Endothelial cell (in vitro differentiated cells): ENCODE measurements around the gene S100A1. TPM values are rescaled to one million over a fixed set of nuclear protein-coding genes. Genes with fewer than 3 reads are reported as not detected.
A peak's percentile ranks its signal among the peaks of the same experiment; 100 is the strongest.
"Not testable (repeated sequence)": the region's sequence is repeated elsewhere in the genome, so short reads cannot be mapped to it uniquely, and the experiment has no call there.

Source experiments
- DNase-seq: peaks from one replicate; pipeline ENCODE4 v3.0.0; 2021; ENCODE audit warnings: low spot score
- H3K27ac Mint-ChIP-seq: one replicate; pipeline ENCODE4 v1.8.0; 2021; ENCODE audit warnings: mixed read lengths, inconsistent platforms; ENCODE audit not compliant: unreplicated experiment
- H3K27me3 Mint-ChIP-seq: one replicate; pipeline ENCODE4 v1.8.0; 2021; ENCODE audit warnings: mild to moderate bottlenecking, moderate library complexity, mixed read lengths, inconsistent platforms; ENCODE audit not compliant: unreplicated experiment
- H3K36me3 Mint-ChIP-seq: one replicate; pipeline ENCODE4 v1.8.0; 2021; ENCODE audit warnings: mild to moderate bottlenecking, low read depth, mixed read lengths, inconsistent platforms; ENCODE audit not compliant: unreplicated experiment
- H3K4me1 Mint-ChIP-seq: one replicate; pipeline ENCODE4 v1.8.0; 2021; ENCODE audit warnings: mild to moderate bottlenecking, mixed read lengths, inconsistent platforms; ENCODE audit not compliant: unreplicated experiment
- H3K4me3 Mint-ChIP-seq: one replicate; pipeline ENCODE4 v1.8.0; 2021; ENCODE audit warnings: mild to moderate bottlenecking, mixed read lengths, inconsistent platforms; ENCODE audit not compliant: unreplicated experiment
- H3K9me3 Mint-ChIP-seq: one replicate; pipeline ENCODE4 v1.8.0; 2021; ENCODE audit warnings: mixed read lengths, inconsistent platforms; ENCODE audit not compliant: unreplicated experiment
- long read RNA-seq: library from polyadenylated mRNA; unstranded; transcript quantifications from one replicate; pipeline ENCODE4 v2.0.0, GENCODE V29; 2020; ENCODE audit not compliant: unreplicated experiment
- total RNA-seq: library from RNA; stranded (reverse); fragmentation: NEBNext Ultra II Directional; extraction: Animal tissue kit (Norgen Biotek cat#: 25700); gene quantifications from one replicate; pipeline ENCODE4 v1.2.1, GENCODE V29; 2021; ENCODE audit not compliant: unreplicated experiment
- TF ChIP-seq, protein P1 (sequence below): fragments of 200-600 bp; sonication (generic); IDR thresholded peaks from one replicate; pipeline ENCODE4 v1.5.0; 2021; ENCODE audit warnings: antibody characterized with exemption; ENCODE audit not compliant: unreplicated experiment

S100A1 gene
- total RNA-seq, result not detected
- long read RNA-seq, result 0 reads

DNA sequence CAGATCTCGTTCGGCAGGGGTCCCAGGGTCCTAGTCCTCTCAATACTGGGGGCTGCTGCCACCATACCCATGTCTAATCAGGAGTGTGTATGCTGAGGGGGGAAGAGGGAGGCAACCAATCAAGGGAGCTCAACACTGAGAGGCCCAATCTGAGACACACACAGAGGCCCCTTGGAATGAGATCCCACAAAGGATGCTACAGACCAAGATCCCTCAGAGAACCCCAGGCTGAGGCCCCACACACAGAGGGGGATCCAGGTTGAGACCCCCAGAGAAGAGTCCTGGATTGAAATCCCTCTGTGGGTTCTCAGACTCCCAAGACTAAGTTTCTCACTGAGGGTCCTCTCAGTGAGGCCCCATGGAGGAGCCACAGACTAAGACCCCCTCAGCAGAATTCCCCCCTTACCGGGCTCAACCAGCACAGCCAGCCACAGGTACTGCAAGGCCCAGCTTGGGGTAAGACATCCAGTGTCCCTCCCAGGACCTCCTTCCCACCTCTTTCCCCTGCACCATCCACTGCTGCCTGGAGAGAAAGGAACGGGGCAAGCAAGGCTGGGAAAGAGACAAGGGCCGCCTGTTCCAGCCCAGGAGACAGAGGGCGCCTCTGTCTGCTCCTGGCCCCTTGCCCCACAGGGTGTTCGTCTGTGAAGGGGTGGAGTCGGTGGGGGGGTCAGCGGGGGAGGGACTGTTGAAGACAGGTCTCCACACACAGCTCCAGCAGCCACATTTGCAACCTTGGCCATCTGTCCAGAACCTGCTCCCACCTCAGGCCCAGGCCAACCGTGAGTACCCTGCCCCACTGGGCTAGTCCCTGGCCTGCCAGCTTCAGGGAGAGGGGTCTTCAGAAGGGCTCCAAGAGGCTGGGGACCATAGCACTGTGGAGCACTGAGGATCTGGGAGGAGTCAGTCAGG lies at the start of gene S100A1:
Gene S100A1 (plus strand): TSS at position 720 of the 912 bp plus-strand sequence. CDS start 2,088 bp downstream, outside the sequence.
- Mint-ChIP-seq H3K4me1 (peaks cover 49% of the 10 kb centered on the region), H3K4me3 (peak within 1 kb of the TSS; percentile 93), H3K36me3 (peaks cover 22% of the 10 kb centered on the region), H3K27me3 (peaks cover 17% of the 10 kb centered on the region), H3K27ac (peak within 1 kb of the TSS; percentile 93), H3K9me3 (peaks cover 3% of the 10 kb centered on the region)
- TF ChIP-seq, protein P1, sequence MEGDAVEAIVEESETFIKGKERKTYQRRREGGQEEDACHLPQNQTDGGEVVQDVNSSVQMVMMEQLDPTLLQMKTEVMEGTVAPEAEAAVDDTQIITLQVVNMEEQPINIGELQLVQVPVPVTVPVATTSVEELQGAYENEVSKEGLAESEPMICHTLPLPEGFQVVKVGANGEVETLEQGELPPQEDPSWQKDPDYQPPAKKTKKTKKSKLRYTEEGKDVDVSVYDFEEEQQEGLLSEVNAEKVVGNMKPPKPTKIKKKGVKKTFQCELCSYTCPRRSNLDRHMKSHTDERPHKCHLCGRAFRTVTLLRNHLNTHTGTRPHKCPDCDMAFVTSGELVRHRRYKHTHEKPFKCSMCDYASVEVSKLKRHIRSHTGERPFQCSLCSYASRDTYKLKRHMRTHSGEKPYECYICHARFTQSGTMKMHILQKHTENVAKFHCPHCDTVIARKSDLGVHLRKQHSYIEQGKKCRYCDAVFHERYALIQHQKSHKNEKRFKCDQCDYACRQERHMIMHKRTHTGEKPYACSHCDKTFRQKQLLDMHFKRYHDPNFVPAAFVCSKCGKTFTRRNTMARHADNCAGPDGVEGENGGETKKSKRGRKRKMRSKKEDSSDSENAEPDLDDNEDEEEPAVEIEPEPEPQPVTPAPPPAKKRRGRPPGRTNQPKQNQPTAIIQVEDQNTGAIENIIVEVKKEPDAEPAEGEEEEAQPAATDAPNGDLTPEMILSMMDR, result peak; percentile 81
- DNase-seq, result no peak

DNA sequence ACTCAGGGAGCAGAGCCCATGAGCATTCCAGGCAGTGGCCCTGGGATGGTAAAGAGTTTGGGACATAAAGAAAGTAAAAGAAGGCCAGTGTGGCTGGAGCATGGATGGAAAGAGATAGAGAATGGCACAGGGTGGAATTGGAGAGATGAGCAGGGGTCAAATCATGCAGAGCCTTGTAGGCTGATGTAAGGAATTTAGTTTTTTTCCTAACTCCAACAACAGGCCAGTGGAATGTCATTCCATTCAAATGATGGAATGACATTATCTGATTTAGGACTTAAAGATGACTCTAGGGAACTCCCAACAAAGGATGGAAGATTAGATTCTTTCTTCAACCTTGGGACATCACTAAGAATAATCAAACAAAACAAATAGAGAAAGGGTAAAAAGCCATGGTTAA lies 49.7 kb upstream of the S100A1 start:
- H3K4me3 Mint-ChIP-seq, result no peak overlapping the region
- no peaks in the 10 kb centered on the region for H3K36me3 Mint-ChIP-seq
- TF ChIP-seq, protein P1, result no peak
- H3K27ac Mint-ChIP-seq, result no peak overlapping the region
- no peaks in the 10 kb centered on the region for H3K4me1 Mint-ChIP-seq
- peaks cover 2% of the 10 kb centered on the region for H3K27me3 Mint-ChIP-seq
- no peak for DNase-seq
- H3K9me3 Mint-ChIP-seq, result no peaks in the 10 kb centered on the region

DNA sequence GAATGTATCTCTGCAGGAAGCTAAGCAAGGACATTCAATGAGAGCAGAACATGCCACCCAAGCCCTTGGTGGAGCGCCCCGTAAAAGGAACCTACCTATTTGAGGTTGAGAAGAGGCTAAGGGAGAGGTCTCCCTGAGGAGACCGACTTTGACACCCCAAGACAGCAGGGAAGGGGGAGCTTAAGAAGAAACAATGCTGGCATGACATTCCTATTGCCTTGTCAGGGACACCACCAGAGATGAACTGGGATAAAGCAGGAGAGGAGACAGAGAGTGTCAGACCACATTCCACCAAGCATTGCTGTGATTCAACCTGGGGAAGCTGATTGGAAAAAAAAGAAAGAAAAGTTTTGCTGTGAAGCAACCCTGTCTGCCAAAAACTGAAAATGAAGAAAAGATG lies 49.3 kb upstream of the S100A1 start:
- no peaks in the 10 kb centered on the region for H3K4me1 Mint-ChIP-seq
- no peak for DNase-seq
- no peak overlapping the region for H3K27ac Mint-ChIP-seq
- H3K9me3 Mint-ChIP-seq, result no peaks in the 10 kb centered on the region
- peaks cover 2% of the 10 kb centered on the region for H3K27me3 Mint-ChIP-seq
- TF ChIP-seq, protein P1, result no peak
- H3K36me3 Mint-ChIP-seq, result no peaks in the 10 kb centered on the region
- no peak overlapping the region for H3K4me3 Mint-ChIP-seq

DNA sequence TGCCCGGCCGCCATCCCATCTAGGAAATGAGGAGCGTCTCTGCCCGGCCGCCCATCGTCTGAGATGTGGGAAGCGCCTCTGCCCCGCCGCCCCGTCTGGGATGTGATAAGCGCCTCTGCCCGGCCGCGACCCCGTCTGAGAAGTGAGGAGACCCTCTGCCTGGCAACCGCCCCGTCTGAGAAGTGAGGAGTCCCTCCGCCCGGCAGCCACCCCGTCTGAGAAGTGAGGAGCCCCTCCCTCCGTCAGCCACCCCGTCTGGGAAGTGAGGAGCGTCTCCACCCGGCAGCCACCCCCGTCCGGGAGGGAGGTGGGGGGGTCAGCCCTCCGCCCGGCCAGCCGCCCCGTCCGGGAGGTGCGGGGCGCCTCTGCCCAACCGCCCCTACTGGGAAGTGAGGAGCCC lies 45.4 kb upstream of the S100A1 start:
- DNase-seq, H3K9me3 Mint-ChIP-seq, H3K27ac Mint-ChIP-seq, H3K27me3 Mint-ChIP-seq, H3K36me3 Mint-ChIP-seq, H3K4me3 Mint-ChIP-seq, H3K4me1 Mint-ChIP-seq: not testable (repeated sequence)

DNA sequence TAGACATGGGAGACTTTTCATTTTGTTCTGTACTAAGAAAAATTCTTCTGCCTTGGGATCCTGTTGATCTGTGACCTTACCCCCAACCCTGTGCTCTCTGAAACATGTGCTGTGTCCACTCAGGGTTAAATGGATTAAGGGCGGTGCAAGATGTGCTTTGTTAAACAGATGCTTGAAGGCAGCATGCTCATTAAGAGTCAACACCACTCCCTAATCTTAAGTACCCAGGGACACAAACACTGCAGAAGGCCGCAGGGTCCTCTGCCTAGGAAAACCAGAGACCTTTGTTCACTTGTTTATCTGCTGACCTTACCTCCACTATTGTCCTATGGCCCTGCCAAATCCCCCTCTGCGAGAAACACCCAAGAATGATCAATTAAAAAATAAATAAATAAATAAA lies 44.7 kb upstream of the S100A1 start:
- H3K4me3 Mint-ChIP-seq, DNase-seq, H3K27ac Mint-ChIP-seq, H3K4me1 Mint-ChIP-seq, H3K9me3 Mint-ChIP-seq, H3K27me3 Mint-ChIP-seq, H3K36me3 Mint-ChIP-seq: not testable (repeated sequence)

DNA sequence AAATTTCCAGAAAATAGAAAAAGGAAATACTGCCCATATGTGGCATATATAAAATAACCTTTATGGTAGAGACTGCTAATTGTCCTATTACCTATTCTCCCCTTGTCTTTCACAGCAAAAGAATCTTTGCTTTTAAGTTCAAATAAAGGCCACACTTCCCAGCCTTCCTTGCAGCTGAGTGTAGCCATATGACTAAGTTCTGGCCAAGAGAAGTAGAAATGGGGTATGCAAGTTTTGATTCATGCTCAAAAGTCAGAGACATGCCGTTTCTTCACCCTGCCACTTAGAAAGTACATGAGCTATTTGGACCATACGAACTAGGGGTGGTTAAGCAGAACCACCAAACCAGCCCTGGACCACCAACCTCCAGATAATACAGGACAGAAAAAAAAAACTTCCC lies 44.3 kb upstream of the S100A1 start:
- Mint-ChIP-seq H3K27ac (no peak overlapping the region), H3K9me3 (no peaks in the 10 kb centered on the region)
- DNase-seq, result no peak

More for the DNA sequence above, 44.3 kb upstream of the S100A1 start:
- Mint-ChIP-seq H3K27me3 (peaks cover 2% of the 10 kb centered on the region), H3K4me1 (no peaks in the 10 kb centered on the region), H3K36me3 (no peaks in the 10 kb centered on the region), H3K4me3 (no peak overlapping the region)
- TF ChIP-seq, protein P1, result no peak
